HG03196 (cell line): ENCODE data around the gene COL25A1.

ENCODE experiments used
- ATAC-seq: cut with Tn5 transposase; IDR thresholded peaks from one replicate; pipeline ENCODE4 v1.9.1; 2021; ENCODE audit not compliant: unreplicated experiment

COL25A1 gene

DNA sequence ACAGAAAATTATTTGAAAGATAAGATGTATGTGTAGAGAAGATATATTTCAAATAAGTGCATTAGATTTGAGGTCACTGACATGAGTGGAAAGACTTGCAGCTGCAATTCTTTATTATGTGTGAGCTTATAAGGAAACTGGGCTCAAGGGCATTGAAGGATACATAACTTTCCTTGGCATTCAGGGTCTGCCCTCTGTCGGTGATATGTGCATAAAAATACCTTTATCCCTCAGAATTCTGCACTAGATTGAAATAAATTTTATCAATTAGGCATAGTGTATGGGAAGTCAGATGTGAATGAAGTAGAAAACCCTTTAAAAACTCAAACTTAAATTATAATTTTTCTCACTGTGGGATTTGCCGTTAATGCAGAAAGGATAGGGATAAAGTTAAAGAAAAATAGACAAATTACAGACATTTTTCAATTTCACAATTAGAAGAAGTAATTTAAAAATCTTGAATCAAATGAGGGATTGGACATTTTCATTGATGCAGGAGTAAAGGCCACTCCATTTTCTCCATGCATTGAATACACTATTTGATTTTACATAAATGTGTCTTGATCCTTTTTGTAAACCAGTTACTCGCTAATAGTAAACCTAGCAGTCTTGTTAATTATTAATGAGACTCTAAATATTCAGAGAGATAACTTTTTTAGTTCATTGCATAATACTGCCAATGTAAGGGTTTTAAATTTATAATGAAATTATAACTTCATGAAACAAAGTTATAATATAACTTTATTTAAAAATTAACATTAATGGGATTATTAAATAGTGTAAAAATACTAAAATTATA lies 518.6 kb downstream of the COL25A1 start:
- no peak for ATAC-seq

GRCh38 chr4:108779958-108780357 lies 522.5 kb downstream of the COL25A1 start:
- ATAC-seq = no peak

- no peak for ATAC-seq
Observed at GRCh38 chr4:108777388-108777787, 525.1 kb downstream of the COL25A1 start.

- no peak for ATAC-seq
Observed at GRCh38 chr4:108775921-108776320, 526.5 kb downstream of the COL25A1 start.

- ATAC-seq = no peak
Observed at GRCh38 chr4:108774809-108775530, 527.5 kb downstream of the COL25A1 start.

DNA sequence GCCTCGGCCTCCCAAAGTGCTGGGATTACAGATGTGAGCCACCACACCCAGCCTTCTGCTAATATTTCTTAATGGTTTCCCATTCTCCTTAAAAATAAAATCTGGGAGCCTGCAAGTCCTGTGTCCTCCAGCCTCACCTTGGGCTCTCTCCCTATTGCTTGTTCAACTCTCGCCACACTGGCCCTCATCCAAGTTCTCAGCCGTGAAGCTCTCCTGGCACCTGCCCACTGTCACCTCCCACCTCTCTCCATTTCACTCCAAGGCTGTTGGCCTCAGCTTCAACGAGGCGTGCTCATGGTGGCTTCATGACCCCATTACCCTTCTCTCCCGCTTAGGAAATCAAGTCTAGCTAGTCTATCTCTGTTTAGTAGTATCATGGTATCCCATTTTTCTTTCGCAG lies 530.1 kb downstream of the COL25A1 start:
- ATAC-seq = no peak

GRCh38 chr4:108766058-108766457 lies 536.4 kb downstream of the COL25A1 start:
- ATAC-seq = no peak

GRCh38 chr4:108763986-108764385 lies 538.5 kb downstream of the COL25A1 start:
- no peak for ATAC-seq

GRCh38 chr4:108763226-108763593 lies 539.2 kb downstream of the COL25A1 start:
- no peak for ATAC-seq

- ATAC-seq = no peak
Observed at GRCh38 chr4:108762559-108763225, 539.8 kb downstream of the COL25A1 start, which contains the start of gene ETNPPL. TSS of gene ETNPPL (minus strand) at chr4:108763053. CDS start at chr4:108762898, 155 bp downstream.
